ENCODE measurements around the gene BPGM.

Gene BPGM

DNA sequence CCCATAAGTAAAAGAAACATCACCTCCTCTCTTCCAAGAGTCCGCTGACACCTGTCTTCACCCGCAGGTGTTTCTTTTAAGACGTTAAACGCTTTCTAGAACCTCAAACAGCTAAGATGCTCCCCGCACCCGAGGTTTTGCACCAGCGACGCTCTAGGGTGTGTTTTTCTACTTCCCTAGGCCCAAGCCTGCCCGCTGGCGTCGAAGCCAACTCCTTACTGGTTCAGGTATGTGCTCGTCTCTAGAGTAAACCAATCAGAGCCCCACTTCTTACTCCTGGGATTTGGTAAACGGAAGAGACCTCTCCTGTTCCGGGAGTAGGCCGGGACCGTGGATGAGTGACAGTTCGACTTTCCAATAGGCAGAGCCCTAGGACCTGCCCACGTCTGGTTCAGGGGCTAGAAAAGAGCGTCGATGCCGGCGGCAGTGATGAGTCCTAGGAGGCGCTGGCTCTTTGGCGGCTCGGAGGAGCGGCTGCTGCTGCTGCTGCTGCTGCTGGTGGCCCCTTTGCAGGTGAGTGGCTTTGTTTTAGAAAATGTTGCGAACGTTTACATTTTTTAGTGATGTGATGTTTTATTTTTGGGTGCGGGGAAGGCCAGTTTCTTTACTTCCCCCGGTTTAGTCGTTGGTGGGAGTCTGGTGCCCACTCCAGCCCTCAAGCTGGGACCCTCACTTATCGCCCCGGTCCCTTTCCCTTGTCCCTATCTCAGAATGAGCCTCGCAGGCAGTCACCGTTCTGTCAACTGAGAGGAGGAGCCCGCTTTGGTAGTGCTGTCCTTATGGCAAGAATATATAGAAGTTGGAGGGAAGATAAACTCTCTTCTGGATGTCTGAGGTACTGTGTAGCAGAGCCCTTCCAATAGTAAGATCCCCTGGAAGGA is at the start of gene BPGM:
TSS of gene BPGM (plus strand) at position 429 of the 881 bp plus-strand sequence. CDS start 14,655 bp downstream, outside the sequence.
- Histone ChIP-seq H3K36me3 (ENCODE audit: control insufficient read depth in 2 of 2, insufficient read depth in 2 of 2, low read length in 2 of 2) (peaks cover 0 to 2% of the 10 kb centered on the region in 2 donors), H3K4me1 (ENCODE audit: control insufficient read depth, insufficient read depth, low read length) (no peaks in the 10 kb centered on the region), H3K9ac (ENCODE audit: low read length in 2 of 2) (peak within 1 kb of the TSS; percentile 97 to 99), H3K4me3 (ENCODE audit: low read length in 2 of 2) (peak within 1 kb of the TSS; percentile 94 to 97), H3K27me3 (ENCODE audit: control insufficient read depth in 1 of 2, insufficient read depth in 2 of 2, low read length in 2 of 2) (no peaks in the 10 kb centered on the region), H3K27ac (ENCODE audit: low read length) (peak within 1 kb of the TSS; percentile 86), H3K9me3 (ENCODE audit: control insufficient read depth in 2 of 2, low read length in 2 of 2) (no peaks in the 10 kb centered on the region)

DNA sequence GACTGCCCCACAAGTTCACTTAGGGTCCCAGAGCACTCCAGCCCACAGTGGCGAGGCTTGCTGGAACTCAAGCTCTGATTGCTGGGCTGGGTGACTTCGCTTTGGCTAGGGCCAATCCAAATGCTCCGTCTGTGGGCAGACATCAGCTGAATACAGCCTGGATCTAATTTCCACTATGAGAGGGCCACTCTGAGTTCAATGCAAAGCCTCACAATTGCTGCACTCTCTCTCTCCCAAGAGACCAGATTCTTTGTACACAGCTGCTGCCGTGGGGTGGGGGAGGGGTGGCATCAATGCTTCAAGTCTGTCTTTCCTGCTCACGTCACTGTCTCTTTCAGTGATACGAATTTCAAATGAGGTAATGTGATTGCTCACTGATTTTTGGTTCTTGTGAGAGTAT is 47.3 kb upstream of the BPGM start:
- H3K27ac ChIP-seq (ENCODE audit: low read length) = no peak overlapping the region

DNA sequence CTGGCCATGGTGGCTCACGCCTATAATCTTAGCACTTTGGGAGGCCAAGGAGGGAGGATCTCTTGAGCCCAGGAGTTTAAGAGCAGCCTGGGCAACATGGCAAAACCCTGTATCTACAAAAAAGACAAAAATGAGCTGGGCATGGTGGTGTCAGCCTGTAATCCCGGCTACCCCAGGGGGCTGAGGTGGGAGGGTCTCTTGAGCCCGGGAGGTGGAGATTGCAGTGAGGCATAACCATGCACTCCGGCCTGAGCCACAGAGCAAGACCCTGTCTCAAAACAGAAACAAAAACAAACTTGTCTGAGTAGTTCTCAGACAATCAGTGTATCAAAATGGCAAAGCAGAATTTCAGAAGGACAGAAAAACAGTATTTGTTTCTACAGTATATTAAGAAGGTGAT is 45.2 kb upstream of the BPGM start:
- no peaks in the 10 kb centered on the region for H3K4me1 ChIP-seq (ENCODE audit: control insufficient read depth, insufficient read depth, low read length)
- H3K9ac ChIP-seq (ENCODE audit: low read length in 2 of 2) = no peak overlapping the region
- H3K27me3 ChIP-seq (ENCODE audit: control insufficient read depth in 1 of 2, insufficient read depth in 2 of 2, low read length in 2 of 2) = no peaks in the 10 kb centered on the region
- H3K9me3 ChIP-seq (ENCODE audit: control insufficient read depth in 2 of 2, low read length in 2 of 2) = no peaks in the 10 kb centered on the region
- no peak overlapping the region for H3K27ac ChIP-seq (ENCODE audit: low read length)
- no peak overlapping the region for H3K4me3 ChIP-seq (ENCODE audit: low read length in 2 of 2)
- H3K36me3 ChIP-seq (ENCODE audit: control insufficient read depth in 2 of 2, insufficient read depth in 2 of 2, low read length in 2 of 2) = no peaks in the 10 kb centered on the region

More for the DNA sequence above, 47.3 kb upstream of the BPGM start:
- no peaks in the 10 kb centered on the region for H3K9me3 ChIP-seq (ENCODE audit: control insufficient read depth in 2 of 2, low read length in 2 of 2)
- no peak overlapping the region for H3K9ac ChIP-seq (ENCODE audit: low read length in 2 of 2)
- H3K4me1 ChIP-seq (ENCODE audit: control insufficient read depth, insufficient read depth, low read length) = no peaks in the 10 kb centered on the region
- H3K36me3 ChIP-seq (ENCODE audit: control insufficient read depth in 2 of 2, insufficient read depth in 2 of 2, low read length in 2 of 2) = no peaks in the 10 kb centered on the region
- no peak overlapping the region for H3K4me3 ChIP-seq (ENCODE audit: low read length in 2 of 2)
- no peaks in the 10 kb centered on the region for H3K27me3 ChIP-seq (ENCODE audit: control insufficient read depth in 1 of 2, insufficient read depth in 2 of 2, low read length in 2 of 2)

DNA sequence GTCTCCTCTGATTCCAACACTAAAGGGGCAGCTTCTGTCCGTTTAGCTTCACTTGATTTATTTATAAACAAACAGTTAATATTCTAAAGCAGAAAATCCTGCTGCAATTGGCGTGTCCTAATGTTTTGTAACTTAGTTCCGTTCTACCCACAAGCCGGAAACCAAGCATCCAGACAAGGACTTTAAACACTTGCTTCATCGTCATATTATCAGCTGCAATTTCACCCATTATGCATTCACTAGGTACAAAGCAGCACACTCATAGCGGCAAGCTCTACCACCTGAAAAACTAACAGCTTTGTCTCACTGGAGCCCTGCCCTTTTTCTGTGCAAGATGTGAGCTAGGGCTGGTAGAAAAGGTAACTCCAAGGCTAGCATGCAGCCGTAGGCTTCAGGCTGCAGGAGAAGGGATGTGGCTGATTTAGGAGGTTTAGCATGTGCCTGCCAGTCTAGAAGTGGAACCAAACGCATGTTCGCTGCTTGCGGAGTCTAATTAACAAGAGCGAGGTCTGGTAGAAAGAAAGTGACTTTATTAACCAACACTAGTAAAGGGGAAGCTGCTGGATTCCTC is 43.7 kb upstream of the BPGM start:
- Histone ChIP-seq H3K9ac (ENCODE audit: low read length in 2 of 2) (no peak overlapping the region), H3K27ac (ENCODE audit: low read length) (no peak overlapping the region), H3K9me3 (ENCODE audit: control insufficient read depth in 2 of 2, low read length in 2 of 2) (no peaks in the 10 kb centered on the region), H3K27me3 (ENCODE audit: control insufficient read depth in 1 of 2, insufficient read depth in 2 of 2, low read length in 2 of 2) (no peaks in the 10 kb centered on the region), H3K4me3 (ENCODE audit: low read length in 2 of 2) (peak overlapping the region in 1 of 2 donors; percentile 30), H3K36me3 (ENCODE audit: control insufficient read depth in 2 of 2, insufficient read depth in 2 of 2, low read length in 2 of 2) (no peaks in the 10 kb centered on the region), H3K4me1 (ENCODE audit: control insufficient read depth, insufficient read depth, low read length) (no peaks in the 10 kb centered on the region)

DNA sequence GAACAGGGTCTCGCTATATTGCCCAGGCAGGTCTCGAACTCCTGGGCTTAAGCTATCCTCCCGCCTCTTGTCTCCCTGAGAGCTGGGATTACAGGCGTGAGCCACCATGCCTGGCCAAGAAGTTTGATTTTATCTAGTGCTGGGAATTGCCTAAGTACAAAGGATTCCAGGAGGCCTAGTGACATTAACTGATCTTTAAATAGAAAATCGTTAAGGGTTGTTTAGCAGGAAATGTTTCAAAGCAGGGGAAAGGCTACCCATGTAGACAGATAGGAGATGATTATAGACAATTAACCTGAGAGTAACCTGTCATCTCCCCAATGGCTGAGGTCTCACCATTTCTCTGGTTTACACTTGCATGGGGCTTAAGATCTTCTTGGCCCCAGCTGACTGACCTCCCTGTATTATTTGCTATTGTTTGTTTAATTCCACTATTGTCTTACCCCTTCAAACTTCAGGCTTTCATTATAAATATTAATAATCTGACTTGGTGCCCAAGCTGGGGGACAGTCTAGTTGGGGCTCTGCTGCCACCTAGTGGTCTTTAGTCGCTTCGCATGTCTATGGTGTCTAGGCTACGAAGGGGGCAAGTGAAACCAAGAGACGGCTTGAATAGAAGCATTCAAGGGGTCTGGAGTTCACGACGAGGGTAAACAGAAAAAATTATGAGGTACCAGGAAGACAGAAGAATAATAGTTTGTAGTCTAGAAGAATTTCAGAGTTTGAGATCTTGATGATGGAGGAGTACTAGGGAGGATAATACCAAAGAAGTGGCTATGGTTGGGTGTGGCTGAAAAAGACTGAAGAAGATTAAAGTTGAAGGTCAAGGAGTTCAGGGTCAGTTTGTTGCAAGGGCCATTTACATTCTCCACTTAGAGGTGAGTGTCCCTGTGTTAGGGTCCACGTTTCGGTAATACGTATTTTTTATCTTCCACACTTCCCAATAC is 40.4 kb upstream of the BPGM start:
- no peak overlapping the region for H3K9ac ChIP-seq (ENCODE audit: low read length in 2 of 2)
- H3K27me3 ChIP-seq (ENCODE audit: control insufficient read depth in 1 of 2, insufficient read depth in 2 of 2, low read length in 2 of 2) = no peaks in the 10 kb centered on the region
- H3K27ac ChIP-seq (ENCODE audit: low read length) = no peak overlapping the region
- H3K36me3 ChIP-seq (ENCODE audit: control insufficient read depth in 2 of 2, insufficient read depth in 2 of 2, low read length in 2 of 2) = no peaks in the 10 kb centered on the region
- no peaks in the 10 kb centered on the region for H3K9me3 ChIP-seq (ENCODE audit: control insufficient read depth in 2 of 2, low read length in 2 of 2)
- peak overlapping the region in 1 of 2 donors; percentile 35 for H3K4me3 ChIP-seq (ENCODE audit: low read length in 2 of 2)
- no peaks in the 10 kb centered on the region for H3K4me1 ChIP-seq (ENCODE audit: control insufficient read depth, insufficient read depth, low read length)

DNA sequence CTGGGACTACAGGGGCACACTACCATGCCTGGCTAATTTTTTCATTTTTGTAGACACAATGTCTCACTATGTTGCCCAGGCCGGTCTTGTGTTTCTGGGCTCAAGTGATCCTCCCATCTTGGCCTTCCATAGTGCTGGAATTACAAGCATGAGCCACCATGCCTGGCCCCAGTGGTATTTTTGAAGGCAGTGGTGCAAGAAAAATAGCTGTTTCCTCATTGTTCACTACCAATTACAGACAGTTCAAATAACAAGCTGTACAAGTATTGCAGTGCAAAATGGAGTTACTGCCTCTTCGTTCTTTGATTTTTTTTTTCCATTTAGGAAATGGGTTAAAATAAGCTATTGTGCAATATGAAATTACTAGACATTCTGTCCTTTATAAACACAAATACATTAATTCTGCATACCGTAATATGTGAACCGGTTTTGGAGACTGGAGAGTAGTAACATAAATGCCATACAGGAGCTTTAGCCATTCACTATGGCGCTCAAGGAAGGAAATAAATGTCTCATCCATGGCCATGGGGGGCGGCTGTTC is 35.0 kb upstream of the BPGM start:
- Histone ChIP-seq H3K36me3 (ENCODE audit: control insufficient read depth in 2 of 2, insufficient read depth in 2 of 2, low read length in 2 of 2) (no peaks in the 10 kb centered on the region), H3K4me1 (ENCODE audit: control insufficient read depth, insufficient read depth, low read length) (no peaks in the 10 kb centered on the region), H3K9me3 (ENCODE audit: control insufficient read depth in 2 of 2, low read length in 2 of 2) (no peaks in the 10 kb centered on the region), H3K27me3 (ENCODE audit: control insufficient read depth in 1 of 2, insufficient read depth in 2 of 2, low read length in 2 of 2) (no peaks in the 10 kb centered on the region), H3K27ac (ENCODE audit: low read length) (no peak overlapping the region), H3K4me3 (ENCODE audit: low read length in 2 of 2) (no peak overlapping the region), H3K9ac (ENCODE audit: low read length in 2 of 2) (no peak overlapping the region)

DNA sequence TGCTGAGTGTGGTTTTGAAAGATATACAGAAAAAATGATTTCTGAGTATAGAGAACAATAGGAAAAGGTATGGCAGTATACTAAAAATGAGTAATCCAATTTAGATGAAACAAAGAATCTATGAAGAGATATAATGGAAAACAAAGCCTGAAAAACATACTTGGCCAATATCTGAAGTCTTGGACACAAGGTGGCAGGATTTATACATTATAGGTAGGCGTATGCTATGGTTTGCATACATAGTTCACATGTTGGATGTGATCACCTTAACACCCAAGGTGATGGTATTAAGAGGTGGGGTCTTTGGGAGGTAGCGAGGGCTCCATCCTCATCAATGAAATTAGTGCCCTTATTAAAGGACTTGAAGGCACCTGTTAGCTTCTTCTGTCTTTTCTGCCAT is 34.5 kb upstream of the BPGM start:
- Histone ChIP-seq H3K36me3 (ENCODE audit: control insufficient read depth in 2 of 2, insufficient read depth in 2 of 2, low read length in 2 of 2) (no peaks in the 10 kb centered on the region), H3K9me3 (ENCODE audit: control insufficient read depth in 2 of 2, low read length in 2 of 2) (no peaks in the 10 kb centered on the region), H3K4me1 (ENCODE audit: control insufficient read depth, insufficient read depth, low read length) (no peaks in the 10 kb centered on the region), H3K27me3 (ENCODE audit: control insufficient read depth in 1 of 2, insufficient read depth in 2 of 2, low read length in 2 of 2) (no peaks in the 10 kb centered on the region), H3K27ac (ENCODE audit: low read length) (no peak overlapping the region), H3K4me3 (ENCODE audit: low read length in 2 of 2) (no peak overlapping the region), H3K9ac (ENCODE audit: low read length in 2 of 2) (no peak overlapping the region)

DNA sequence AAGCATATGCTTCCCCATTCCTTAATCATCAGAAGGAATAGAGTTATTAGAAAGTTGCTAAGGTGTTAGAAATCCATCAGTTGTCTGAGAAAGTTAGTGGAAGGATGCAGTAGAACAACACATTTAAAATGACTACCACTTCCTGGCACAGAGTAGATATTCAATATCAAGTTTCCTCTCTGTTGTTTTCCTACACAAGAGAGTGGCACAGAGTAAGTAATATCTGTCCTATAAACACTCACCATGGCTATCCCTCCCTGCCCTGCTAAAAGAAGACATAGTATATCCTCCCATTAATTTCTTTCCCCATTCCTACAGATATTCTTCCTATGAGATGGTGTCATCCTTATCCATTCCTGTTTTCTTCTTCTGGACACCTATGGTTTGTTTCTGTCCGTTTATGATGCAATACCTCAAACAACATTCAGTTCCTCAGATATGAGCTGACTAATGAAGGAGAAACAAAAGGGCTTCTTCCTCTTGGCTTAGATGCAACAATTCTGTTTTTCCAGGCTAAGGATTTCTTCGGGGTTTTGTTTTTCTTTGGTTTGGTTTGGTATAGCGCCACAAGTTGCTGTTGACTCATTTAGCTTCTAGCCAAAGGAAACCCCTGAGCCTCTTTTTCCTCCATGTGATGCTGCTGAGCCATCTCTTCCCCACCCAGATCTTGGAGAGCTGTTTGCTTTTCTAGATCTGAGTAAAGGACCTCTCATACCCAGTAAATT is 32.9 kb upstream of the BPGM start:
- H3K36me3 ChIP-seq (ENCODE audit: control insufficient read depth in 2 of 2, insufficient read depth in 2 of 2, low read length in 2 of 2) = no peaks in the 10 kb centered on the region
- no peaks in the 10 kb centered on the region for H3K27me3 ChIP-seq (ENCODE audit: control insufficient read depth in 1 of 2, insufficient read depth in 2 of 2, low read length in 2 of 2)
- H3K9me3 ChIP-seq (ENCODE audit: control insufficient read depth in 2 of 2, low read length in 2 of 2) = no peaks in the 10 kb centered on the region
- no peak overlapping the region for H3K4me3 ChIP-seq (ENCODE audit: low read length in 2 of 2)
- no peak overlapping the region for H3K9ac ChIP-seq (ENCODE audit: low read length in 2 of 2)
- no peaks in the 10 kb centered on the region for H3K4me1 ChIP-seq (ENCODE audit: control insufficient read depth, insufficient read depth, low read length)
- H3K27ac ChIP-seq (ENCODE audit: low read length) = no peak overlapping the region

DNA sequence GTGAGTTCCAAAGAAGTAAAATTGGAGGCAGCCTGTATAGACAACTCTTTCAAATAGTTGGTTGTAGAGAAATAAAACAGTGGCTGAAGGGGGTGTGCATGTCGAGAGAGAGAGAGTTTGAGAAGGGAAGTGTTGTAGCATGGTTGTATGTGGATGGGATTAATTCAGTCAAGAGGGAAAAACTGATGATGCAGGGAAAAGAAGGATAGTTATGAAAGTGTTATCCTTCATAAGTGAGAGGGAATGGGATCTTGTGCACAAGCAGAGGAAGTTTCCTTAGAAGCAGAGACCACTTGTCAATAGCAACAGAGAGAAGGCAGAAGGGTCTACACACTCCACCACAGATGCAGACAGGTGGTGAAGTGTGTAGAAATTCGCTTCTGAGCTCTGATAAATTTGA is 30.0 kb upstream of the BPGM start:
- Histone ChIP-seq H3K27ac (ENCODE audit: low read length) (no peak overlapping the region), H3K4me3 (ENCODE audit: low read length in 2 of 2) (no peak overlapping the region), H3K4me1 (ENCODE audit: control insufficient read depth, insufficient read depth, low read length) (no peaks in the 10 kb centered on the region), H3K27me3 (ENCODE audit: control insufficient read depth in 1 of 2, insufficient read depth in 2 of 2, low read length in 2 of 2) (no peaks in the 10 kb centered on the region), H3K9ac (ENCODE audit: low read length in 2 of 2) (no peak overlapping the region), H3K9me3 (ENCODE audit: control insufficient read depth in 2 of 2, low read length in 2 of 2) (no peaks in the 10 kb centered on the region), H3K36me3 (ENCODE audit: control insufficient read depth in 2 of 2, insufficient read depth in 2 of 2, low read length in 2 of 2) (no peaks in the 10 kb centered on the region)

Data from stomach smooth muscle (tissue), 2 donors.